Ishikawa (cell line): ENCODE measurements around the gene EGFR.

Experiments
- CEBPB ChIP-seq: IDR thresholded peaks from 2 replicates; pipeline ENCODE4 v1.6.1; 2012
- CREB1 ChIP-seq: IDR thresholded peaks from 2 replicates; pipeline ENCODE4 v1.6.1; 2012; ENCODE audit warnings: low read depth
- EGR1 ChIP-seq: IDR thresholded peaks from 2 replicates; pipeline ENCODE4 v1.6.1; 2012
- EP300 ChIP-seq: IDR thresholded peaks from 2 replicates; pipeline ENCODE4 v1.6.1; 2012; ENCODE audit warnings: borderline replicate concordance
- FOXM1 ChIP-seq: IDR thresholded peaks from 2 replicates; pipeline ENCODE4 v1.6.1; 2012; ENCODE audit warnings: low read depth, borderline replicate concordance
- MAX ChIP-seq: IDR thresholded peaks from 2 replicates; pipeline ENCODE4 v1.6.1; 2012
- NFIC ChIP-seq: IDR thresholded peaks from 2 replicates; pipeline ENCODE4 v1.6.1; 2012
- RAD21 ChIP-seq: IDR thresholded peaks from 2 replicates; pipeline ENCODE4 v1.6.1; 2012; ENCODE audit warnings: low read depth
- REST ChIP-seq: IDR thresholded peaks from 2 replicates; pipeline ENCODE4 v1.6.1; 2012; ENCODE audit warnings: low read depth, mild to moderate bottlenecking
- TAF1 ChIP-seq: IDR thresholded peaks from 2 replicates; pipeline ENCODE4 v1.6.1; 2012; ENCODE audit warnings: low read depth, mild to moderate bottlenecking
- TCF12 ChIP-seq: IDR thresholded peaks from 2 replicates; pipeline ENCODE4 v1.6.1; 2012; ENCODE audit warnings: low read depth
- TEAD4 ChIP-seq: IDR thresholded peaks from 2 replicates; pipeline ENCODE4 v1.6.1; 2012
- USF1 ChIP-seq: IDR thresholded peaks from 2 replicates; pipeline ENCODE4 v1.6.1; 2012
- YY1 ChIP-seq: IDR thresholded peaks from 2 replicates; pipeline ENCODE4 v1.6.1; 2012; ENCODE audit warnings: low read depth
- ZBTB7A ChIP-seq: IDR thresholded peaks from 2 replicates; pipeline ENCODE4 v1.6.1; 2012; ENCODE audit warnings: low read depth

The EGFR gene

GRCh38 chr7:55194522-55194921 is 175.7 kb downstream of the EGFR start:
- no peak for TF ChIP-seq TCF12
- TF ChIP-seq CREB1: no peak
- no peak for TF ChIP-seq YY1
- no peak for TF ChIP-seq FOXM1
- TF ChIP-seq REST: no peak
- TF ChIP-seq MAX: no peak
- no peak for TF ChIP-seq TEAD4
- no peak for TF ChIP-seq EGR1
- no peak for TF ChIP-seq NFIC
- TF ChIP-seq USF1: no peak
- no peak for TF ChIP-seq RAD21
- TF ChIP-seq EP300: no peak
- no peak for TF ChIP-seq TAF1
- TF ChIP-seq ZBTB7A: no peak
- TF ChIP-seq CEBPB: no peak

GRCh38 chr7:55198634-55199392 is 180.0 kb downstream of the EGFR start:
- TF ChIP-seq NFIC (no peak), RAD21 (no peak), CREB1 (no peak), USF1 (no peak), EGR1 (no peak), FOXM1 (no peak), TCF12 (no peak), YY1 (no peak), REST (no peak), ZBTB7A (no peak), CEBPB (no peak), TAF1 (no peak), TEAD4 (no peak), MAX (no peak), EP300 (no peak)

- TF ChIP-seq TCF12 (no peak), EP300 (no peak), RAD21 (no peak), USF1 (no peak), TAF1 (no peak), ZBTB7A (no peak), REST (no peak)
These were observed 180.6 kb downstream of the EGFR start for GRCh38 chr7:55199418-55199817.

GRCh38 chr7:55200441-55200840 is 181.6 kb downstream of the EGFR start:
- TF ChIP-seq EP300 (no peak), RAD21 (no peak), TEAD4 (no peak), NFIC (no peak), YY1 (no peak), CREB1 (no peak), USF1 (no peak)
